GM21528 (cell line): ENCODE results near the gene CACNA2D2.

ENCODE experiments used
- ATAC-seq: cut with Tn5 transposase; IDR thresholded peaks from one replicate; pipeline ENCODE4 v1.9.1; 2021; ENCODE audit warnings: mild to moderate bottlenecking, moderate library complexity; ENCODE audit not compliant: unreplicated experiment, low FRiP score

Gene CACNA2D2

DNA sequence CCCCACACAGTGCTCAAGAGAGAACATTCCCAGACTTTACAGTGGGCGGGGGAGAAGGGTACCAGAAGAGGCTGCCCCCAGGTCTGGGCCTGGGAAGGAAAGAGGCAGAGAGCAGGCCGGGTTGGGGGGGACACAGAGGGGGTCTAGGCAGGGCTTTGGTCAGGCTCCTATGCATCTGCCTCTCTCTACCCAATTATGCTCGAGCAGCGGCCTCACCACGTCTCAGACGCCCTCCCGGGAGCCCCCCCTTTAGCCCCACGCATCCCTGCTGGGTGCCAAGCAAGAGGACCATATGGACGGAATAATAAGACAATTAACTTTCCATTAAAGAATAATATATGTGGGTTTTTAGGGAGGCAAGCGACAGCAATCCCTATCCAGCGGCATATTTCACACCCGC is 32.8 kb downstream of the CACNA2D2 start:
- no peak for ATAC-seq

DNA sequence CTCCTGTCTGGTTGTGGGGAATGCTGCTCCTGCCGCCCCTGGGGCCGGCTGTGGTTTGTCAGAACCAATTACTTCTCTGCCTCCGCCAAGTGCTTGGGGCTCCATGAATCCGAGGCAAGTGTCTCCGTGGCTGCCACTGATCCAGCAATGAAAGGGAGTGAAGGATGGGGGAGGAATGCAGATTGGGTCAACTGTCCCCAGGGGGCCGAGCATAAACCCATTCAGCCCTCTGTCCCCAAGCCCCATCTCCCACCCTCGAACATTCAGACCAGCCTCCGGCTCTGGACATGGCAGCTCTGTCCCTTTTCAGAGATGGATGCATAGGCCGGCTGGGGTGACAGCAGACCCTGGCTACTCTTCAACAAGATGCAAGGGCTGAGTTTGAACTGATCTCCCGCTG is 35.5 kb downstream of the CACNA2D2 start:
- ATAC-seq, result no peak

DNA sequence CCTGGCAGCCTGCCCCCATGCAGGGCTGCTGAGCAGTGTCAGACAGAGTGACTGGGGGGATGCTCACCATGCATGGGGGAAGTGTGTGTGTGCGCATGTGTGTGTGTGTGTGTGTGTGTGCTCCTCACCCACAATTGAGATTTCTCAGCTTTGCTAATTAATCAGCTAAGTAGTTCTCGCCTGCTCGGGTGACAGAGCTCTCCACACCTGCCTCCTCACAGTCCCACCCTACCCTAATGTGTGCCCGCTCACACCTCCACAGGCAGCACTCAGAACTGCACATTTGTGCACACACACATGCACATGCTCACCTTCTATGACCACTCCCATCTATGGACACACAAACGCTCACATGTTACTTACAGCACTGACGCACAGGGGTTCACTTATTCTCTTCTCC is 37.3 kb downstream of the CACNA2D2 start:
- no peak for ATAC-seq

DNA sequence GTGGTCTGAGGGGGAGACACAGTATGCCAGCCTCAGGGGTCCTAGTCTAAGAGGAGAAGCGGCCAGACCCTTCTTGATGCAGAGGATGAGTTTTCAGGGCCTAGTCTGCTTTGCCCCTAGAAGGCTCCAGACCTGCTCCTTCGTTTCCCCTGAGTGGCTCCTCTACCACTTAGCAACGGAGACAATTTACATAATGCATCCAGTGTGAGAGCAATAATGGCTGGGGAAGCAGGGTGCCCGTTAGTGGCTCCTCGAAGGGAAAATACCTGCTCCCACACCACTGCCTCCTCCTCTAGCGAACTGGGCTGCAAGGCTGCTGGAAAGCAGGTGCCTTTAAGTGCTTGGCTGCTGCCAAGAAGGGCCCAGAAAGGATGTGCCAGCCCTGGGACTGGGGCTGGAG is 38.9 kb downstream of the CACNA2D2 start:
- ATAC-seq, result no peak

DNA sequence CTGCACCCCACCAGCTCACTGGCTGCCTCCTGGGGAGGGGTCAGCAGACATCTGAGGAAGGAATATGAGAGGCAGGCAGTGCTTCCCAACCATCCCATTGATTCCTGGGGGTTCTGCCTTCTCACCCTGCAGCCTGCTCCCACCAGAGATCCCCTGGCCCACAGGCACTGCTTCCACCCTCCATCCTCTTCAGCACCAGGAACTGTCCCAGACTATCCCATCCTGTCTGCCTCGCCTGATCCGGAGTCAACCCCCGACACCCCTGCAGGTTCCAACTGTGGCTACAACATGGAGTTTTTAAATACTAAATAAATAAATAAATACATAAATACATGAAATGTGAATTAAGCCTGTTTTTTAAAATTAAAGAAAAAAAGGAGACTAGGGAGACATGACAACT is 43.6 kb downstream of the CACNA2D2 start:
- no peak for ATAC-seq

DNA sequence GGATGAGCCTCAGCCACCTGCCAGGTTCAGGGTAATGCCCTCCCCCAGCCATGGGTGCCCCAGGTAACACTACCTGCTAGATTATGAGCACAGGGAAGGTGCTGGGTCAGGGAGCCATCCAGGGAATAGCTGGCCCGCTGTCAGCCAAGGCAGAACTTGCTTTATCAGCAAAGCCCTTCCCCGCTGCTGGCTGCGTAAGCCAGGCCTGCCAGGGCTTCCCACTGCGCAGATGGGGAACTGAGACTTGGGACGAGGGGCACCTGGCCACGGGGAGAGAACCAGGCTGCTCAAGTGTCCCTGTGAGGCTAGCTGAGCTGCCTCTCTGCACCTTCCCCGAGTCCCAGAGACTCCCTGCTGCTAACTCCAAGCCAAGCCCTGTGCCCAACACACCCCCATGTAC is 45.4 kb downstream of the CACNA2D2 start:
- no peak for ATAC-seq

DNA sequence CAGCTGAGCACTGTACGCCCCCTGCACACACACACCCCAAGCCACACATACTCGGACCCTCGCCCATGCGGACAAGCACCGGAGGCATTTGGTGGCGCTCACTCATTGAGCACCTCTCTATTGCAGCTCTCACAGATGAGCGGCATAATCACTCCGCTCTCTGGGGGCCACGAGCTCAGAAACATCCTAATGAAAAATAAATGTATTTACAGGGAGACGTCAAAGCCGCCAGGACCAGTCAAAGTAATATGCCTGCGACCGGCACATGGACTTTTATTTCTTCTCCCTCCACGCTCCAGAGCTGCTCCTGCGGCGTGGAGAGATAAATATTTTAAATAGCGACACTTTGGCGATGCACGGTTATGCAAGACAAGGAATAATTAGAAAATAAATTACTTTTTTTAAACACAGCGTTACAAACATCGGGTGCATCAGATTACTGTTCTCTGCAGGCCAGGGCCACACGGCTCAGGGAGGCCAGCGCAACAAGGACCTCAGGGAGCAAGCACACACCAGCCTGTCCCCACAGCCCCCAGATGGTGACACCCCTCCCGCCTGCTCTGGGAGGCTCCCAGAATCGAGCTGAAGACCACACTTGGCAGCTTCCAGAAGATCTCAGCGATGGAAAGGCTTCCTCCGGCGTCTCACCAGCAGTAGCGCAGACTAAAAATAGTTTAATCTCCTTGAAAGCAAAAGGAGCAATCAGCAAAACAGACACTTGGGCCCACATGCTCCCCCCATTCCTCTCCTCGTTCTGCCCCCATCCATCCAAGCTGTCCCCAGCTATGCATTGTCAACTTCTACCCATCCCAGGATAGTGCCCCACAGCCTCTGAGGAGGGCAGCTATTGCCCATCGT is 48.0 kb downstream of the CACNA2D2 start:
- ATAC-seq, result no peak

DNA sequence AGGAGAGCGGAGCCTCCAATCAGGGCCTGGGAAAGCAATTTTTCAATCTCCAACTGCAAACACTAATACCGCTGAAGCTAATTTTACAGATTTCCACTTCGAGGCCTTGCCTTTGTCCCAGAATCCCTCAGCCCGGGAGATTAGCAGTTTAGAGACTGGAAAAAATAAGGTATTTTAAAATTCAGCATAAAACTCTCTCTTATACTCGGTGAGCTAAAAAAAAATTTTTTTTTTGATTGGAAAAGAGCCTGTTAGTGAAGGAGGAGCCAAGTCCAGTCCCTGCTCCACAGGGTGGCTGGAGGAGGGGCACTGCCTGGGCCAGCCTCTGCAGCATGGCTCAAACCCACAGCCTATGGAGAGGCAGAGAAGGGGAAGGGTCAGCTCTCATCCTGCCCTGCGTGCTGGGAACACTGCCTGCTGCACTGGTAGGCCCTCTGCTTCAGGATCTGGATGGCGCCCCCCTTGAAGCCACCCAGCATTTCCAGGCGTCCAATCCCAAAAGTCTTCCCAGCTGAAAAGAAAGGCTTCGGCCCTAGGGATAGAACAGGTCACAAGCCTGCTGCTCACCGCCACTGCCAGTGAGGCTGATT is 48.9 kb downstream of the CACNA2D2 start:
- no peak for ATAC-seq

DNA sequence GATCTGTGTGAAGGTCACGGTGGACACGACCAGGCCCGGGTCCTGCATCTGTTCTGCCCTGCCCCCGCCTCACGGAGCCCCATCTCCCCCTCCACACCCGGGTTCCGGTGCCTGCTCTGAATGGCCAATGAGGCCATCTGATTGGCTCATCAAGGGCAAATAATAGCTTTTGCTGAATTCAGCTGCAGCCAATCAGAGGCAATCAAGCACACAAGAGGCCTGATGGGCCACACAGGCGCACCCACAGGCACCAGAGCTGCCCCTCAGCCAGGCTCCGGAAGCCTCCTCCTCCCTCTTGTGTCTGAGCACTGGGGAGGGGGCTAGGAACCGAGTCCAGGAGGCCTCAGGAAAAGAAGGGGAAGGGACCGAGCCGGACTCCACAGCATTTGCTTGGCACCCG is 49.5 kb downstream of the CACNA2D2 start:
- ATAC-seq, result no peak

DNA sequence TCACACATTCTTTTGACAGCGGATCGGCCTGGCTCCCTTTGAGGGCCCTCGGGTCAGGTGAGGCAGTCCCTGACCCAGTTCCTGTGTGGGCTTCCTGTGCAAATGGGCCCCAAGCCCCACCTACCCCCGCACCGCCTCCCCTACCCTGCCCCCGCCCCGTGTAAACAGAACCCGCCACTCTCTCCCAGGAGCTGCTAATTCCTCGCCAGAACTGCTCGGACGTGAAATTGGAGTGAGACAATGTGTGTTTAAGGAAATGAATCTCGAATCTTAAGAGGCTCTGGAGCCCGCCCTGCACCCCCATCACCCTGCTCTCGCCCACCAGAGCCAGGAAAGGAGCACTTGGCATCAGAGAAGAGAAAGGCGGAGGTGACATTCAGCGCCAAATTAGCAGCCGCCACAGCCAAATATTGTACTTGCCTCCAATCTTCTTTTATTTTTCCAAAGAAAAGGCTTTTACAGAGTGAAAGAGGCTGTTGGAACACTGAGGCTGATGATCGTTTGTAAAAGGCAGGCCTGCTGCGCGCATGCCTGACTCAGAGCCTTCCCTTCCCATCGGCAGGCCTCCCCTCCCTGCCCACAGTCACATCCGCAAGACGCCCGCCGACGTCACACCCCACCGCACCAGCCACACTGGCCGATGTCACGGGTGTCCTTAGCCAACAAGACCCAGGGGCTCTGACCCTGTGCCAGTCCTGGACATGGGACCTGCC is 53.1 kb downstream of the CACNA2D2 start:
- no peak for ATAC-seq

DNA sequence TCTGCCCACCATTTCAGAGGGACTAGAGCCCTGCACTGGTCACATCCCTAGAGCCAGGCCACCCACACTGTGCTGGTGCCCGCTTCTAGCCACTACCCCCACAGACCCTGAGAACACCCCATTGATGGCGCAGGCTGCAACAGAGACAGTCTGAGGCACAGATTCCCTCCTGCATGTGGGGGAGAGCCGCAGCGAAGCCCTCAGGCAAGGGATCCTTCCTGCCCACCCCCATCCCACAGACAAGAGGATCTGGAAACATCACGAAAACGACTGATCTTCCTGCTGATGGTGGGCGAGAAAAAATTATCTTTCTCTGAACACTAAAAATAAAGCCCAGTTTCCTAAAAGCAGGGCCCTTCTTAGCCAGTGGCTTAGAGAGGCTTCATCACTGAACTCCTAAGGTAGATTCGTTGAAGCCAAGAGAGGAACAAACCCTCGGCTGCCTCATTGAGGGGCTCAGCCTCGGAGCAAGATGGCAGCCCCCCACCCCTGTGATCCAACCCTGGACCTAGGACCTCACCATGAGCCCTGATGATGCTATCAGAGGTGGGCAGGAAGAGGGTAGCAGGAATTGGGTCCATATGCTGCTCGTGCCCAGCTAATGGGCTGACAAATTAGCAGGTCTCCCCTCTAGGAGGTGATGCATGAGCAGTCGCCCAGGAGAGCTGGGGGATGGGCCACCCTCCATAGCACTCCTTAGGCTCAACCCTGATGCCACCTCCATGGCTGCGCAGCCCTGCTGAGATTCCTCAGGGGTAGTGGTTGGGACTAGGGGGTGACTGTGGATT is 54.5 kb downstream of the CACNA2D2 start:
- no peak for ATAC-seq

DNA sequence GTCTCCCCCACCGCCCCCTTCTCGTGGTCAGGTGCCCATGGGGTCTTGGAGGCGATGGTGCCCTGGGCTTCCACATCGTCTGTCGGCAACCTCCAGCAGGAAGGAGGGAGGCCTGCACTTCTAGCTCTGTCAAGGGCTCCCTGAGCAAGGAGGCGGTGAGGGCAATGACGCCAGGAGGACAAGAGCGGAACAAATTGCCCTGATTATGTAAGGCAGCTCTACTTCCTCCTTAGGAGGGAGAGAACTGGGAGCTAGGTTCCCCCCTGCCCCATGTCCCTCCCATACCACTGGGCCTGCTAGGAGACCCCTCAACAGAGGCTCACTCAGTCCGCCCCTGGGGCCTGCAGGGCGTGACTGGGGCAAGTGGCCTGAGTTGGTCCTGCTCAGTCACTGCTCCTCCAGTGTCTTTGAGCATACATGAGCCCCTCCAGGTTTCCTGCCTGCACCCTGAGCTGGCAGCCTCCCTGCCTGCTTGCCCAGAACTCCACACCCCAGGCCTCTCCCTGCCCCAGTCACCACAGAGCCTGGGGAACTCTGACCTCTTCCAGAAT is 56.1 kb downstream of the CACNA2D2 start:
- ATAC-seq, result no peak

DNA sequence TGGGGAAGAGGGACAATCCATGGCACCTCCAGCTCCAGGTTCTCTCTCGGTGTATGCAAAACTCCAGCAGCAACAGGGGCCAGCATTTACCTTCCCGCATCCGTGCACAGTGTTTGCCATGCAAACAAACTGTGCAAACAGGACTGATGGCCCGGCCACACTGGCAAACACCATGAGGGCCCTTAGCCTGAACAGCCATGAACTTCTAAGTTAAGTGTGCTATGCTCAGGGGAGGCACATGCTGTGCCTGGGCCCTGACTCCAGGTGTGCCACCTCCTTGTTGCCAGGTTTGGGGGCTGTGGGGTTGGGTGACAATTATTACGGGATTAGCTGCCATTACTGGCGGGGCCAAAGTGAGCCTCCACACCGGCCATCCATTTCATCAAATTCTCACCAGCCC is 57.5 kb downstream of the CACNA2D2 start:
- no peak for ATAC-seq

DNA sequence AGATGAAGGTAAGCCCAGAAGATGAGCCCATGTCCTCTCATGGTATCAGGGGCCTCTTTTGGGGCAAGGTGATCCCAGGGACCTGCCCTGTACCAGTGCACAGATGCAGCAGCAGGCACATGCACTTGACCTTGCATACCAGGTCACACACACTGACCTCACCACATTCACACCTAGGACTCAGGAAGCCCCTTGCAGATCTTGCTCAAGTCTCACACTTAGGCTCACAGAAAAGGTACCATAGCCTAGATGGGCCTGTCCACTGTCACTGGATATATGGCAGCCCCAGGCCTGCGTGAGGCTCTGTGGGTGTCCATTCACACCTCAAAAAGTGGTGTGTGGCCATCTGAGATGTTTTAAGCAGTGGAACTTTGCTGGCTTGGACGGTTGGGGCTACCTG is 58.7 kb downstream of the CACNA2D2 start:
- ATAC-seq, result no peak

DNA sequence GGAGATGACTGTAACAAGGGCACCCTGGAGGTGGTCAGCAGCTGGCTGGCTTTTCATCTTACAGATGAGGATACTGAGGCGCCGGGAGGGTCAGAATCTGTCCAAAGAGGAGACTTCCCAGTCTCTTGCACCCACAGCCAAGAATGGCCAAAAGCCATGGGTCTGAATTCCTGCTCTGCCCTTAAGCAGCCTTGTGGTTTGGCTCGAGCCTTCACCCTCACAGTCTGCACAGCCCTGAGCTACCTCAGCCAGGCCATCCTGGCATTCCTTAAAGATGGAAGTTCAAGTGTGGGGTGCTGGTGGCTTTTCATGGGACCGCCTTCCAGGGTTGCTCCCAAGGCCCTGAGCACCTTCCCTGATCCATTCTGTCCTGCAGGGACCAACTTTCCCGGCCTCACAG is 59.2 kb downstream of the CACNA2D2 start:
- no peak for ATAC-seq

DNA sequence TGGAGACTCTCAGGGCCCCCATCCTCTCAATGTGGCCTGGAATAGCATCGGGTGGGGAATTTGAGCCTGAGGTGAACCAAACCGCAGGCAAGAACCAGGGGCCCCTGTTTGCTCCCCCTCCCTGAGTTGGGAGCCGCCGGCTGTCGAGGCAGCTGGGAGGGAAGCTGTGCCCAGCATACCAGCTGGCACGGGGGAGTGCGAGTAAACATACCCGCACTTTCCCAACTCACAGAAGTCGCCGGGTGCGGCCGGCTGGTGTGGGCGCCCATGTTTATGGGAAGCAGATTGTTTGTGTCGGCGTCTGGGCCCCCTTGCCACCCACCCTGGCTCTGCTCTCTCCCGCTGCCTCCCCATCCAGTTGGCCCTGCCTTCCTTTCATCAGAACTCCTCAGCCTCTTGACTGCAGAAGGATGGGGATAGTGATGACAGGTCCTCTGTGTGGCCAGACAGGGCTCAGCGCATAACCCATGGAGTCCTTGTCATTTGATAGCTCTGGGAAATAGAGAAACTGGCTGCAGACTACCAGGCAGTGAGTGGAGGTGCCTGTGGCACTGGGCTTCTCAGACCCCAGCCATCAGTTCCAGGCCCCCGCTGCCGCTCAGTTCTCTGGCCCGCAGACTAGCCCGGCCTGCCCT is 60.4 kb downstream of the CACNA2D2 start:
- ATAC-seq, result no peak

DNA sequence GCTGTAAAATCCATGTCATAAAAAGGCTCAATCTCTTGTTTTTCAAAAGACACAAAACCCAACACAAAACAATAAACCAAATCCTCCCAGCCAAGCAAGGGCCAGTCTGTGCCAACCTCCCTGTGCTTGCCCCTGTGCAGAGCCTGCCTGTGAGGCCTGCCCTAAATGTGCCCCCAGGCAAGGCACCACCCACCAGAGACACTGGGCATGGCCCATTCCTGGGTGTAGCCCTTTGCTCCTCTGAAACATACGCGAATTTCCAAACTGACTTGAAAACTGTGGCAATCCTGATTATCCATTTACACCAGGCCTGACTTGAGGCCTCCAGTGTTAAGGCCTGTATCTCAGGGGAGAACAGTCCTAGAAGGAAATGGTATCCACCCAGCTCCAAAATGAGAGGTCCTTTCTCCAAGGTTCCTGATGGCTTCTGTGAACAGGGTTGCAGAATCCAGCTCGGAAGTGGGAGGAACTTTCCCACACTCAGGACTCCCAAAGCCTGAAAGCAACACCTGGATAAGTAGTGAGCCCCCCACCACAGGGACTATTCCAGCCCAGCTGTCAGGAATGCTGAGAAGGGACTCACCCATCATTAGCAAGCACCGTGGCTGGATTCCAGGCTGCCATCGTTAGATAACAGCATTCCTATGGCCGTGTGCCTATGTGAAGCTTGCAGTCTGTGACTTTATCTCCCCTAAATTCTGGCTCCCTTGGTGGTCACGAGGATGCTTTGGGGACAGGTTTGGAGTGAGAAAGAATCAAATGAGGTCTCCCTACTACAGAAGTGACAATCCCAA is 61.8 kb downstream of the CACNA2D2 start:
- no peak for ATAC-seq

DNA sequence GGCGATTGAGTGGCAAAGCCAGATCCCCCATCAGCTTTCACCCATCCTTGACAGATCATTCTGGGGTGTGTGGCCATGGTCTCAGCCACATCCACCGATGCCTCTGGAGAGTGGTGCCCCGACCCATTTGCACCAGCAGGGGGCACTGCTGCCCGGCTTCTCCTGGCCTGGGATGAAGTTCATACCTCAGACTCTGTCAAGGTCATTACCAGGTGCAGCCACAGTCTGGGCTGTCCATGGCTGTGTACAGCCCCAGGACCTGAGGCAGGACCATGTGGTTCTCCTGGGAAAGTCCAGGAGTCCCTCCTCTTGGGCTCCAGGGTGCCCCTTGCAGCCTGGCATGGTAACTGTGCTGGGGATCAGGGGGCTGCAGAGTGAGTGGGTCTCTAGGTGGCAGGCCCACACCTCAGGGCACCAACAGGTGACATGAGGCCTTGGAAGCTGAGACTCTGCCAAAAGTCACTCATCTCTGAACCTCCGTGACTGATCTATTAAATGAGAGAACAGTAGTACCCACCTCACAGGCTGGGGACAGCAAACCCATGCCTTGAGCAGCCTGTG is 67.2 kb downstream of the CACNA2D2 start:
- ATAC-seq, result no peak
